Measurements from ENCODE around the gene ADISSP.

The ADISSP gene

GRCh38 chr20:3710703-3711483 lies 56.7 kb downstream of the ADISSP start:
- DNase-seq: peak; percentile 48

DNA sequence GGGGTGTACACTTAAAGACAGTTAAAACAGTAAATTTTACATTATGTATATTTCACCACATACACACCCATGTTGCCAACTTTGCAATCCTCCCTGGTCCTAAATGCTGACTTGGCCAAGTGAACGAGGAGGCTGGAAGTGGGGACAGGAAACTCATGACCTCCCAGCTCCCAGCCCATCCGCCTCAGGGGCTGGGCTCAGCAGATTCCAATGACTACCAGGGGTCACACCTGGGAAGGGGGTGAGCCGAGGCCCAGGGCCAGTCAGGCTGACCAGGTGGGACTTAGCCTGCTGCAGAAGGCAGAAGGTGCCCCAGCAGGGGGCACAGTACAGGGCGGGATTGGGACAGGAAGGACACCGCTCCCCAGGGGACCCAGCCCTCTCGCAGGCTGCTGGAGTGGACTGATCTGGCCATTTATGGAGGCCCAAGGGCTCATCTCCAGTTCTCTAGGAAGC lies 57.5 kb downstream of the ADISSP start:
- no peak for DNase-seq

DNA sequence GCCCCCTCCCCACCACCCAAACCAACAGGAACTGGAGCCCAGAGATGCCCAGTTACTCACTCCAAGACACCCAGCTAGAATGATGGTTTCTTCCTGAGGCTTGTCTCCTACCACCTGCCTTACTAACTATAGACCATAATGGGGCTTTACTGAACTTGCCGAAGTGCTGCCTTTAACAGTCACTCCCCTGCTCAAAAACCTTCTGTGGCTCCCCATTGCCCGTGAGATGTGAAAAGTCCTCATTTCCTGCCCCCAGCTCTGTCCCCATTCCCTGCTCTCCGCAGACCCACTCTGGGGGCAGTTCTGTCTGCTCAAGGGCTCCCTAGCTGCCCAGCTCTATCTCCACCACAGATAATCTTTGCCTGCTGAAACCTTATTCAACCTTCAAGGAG lies 60.0 kb downstream of the ADISSP start:
- DNase-seq: no peak

- no peak for DNase-seq
Observed at GRCh38 chr20:3706774-3707507, 60.6 kb downstream of the ADISSP start.

DNA sequence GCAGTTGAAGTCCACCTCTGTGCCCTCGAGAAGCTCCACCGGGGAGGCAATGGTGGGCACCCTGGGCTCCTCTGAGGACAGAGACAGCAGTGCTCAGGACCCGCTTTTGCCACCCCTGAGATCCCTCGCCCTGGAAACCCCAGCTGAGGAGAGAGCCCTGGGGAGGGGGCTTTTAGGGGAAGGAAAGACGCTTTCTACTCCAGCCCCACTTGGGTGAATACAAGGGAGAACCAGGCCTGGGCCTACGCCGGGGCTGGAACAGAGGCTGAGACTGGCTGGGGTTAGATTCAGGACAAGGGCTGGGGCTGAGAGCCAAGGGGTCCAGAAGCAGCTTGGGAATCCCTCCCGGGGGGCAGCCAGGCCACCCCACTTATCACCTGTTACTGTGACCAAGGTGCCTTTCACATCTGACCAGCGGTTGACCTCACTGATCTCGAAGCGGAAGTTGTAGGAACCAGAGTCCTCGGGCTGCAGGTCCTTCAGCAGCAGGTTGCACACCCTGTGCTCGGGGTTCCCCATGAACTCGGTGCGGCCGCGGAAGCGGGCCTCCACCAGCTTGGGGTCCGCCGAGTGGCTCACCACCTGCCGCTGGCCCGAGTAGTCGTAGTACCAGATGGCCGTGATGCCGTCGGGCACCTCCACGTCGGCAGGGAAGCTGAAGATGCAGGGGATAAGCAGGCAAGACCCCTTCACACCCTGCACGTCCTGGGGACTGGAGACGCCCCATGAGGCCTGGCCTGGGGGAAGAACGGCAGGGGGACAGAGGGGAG lies 61.4 kb downstream of the ADISSP start:
- no peak for DNase-seq

- DNase-seq: no peak
Observed at GRCh38 chr20:3705491-3705969, 62.0 kb downstream of the ADISSP start.

- DNase-seq: no peak
Observed at GRCh38 chr20:3704087-3704486, 63.5 kb downstream of the ADISSP start.

Measured in CD4-positive, alpha-beta T cell treated with Interleukin-15 for 1 hour (primary cell).